Sigmoid colon (tissue), 7 donors: ENCODE data around the gene ZNF460. TPM values are rescaled to one million over a fixed set of nuclear protein-coding genes. Genes with fewer than 3 reads are reported as not detected.

ENCODE experiments used
- DNase-seq: peaks from one replicate; pipeline ENCODE4 v3.0.0-alpha.2; 2019
- H3K27ac ChIP-seq, 4 donors: fragments of 200-600 bp; sonication (generic); one replicate each; pipeline ENCODE4 v1.5.1; 2016 to 2019; ENCODE audit warnings: mild to moderate bottlenecking in 1 of 4
- H3K27me3 ChIP-seq, 3 donors: fragments of 200-600 bp; sonication (generic); one replicate each; pipeline ENCODE4 v1.5.1; 2019; ENCODE audit warnings: mild to moderate bottlenecking in 1 of 3
- H3K36me3 ChIP-seq, 4 donors: fragments of 200-600 bp; sonication (generic); one replicate each; pipeline ENCODE4 v1.5.1; 2016 to 2019
- H3K4me1 ChIP-seq, 4 donors: fragments of 200-600 bp; sonication (generic); one replicate each; pipeline ENCODE4 v1.5.1; 2017 to 2019
- H3K4me3 ChIP-seq, 4 donors: fragments of 200-600 bp; sonication (generic); one replicate each; pipeline ENCODE4 v1.5.1; 2017 to 2019; ENCODE audit warnings: mild to moderate bottlenecking in 2 of 4, moderate library complexity in 1 of 4
- H3K9me3 ChIP-seq, 4 donors: fragments of 200-600 bp in 3 of 4; sonication (generic) in 3 of 4; one replicate each; pipeline versions ENCODE4 v1.5.1 to v1.6.1; 2013 to 2019
- EP300 ChIP-seq, 4 donors: sonication (generic); formaldehyde crosslinking; IDR thresholded peaks; one replicate each; pipeline ENCODE4 v1.6.1; 2017; ENCODE audit warnings: antibody characterized with exemption in 4 of 4
- POLR2A ChIP-seq, 2 donors: fragments of 450-650 bp; IDR thresholded peaks; one replicate each; pipeline ENCODE4 v1.6.1; 2016; ENCODE audit warnings: antibody characterized with exemption in 2 of 2, mild to moderate bottlenecking in 2 of 2, moderate library complexity in 2 of 2
- POLR2AphosphoS5 ChIP-seq, 4 donors: sonication (generic); formaldehyde crosslinking; IDR thresholded peaks; one replicate each; pipeline ENCODE4 v1.6.1; 2017; ENCODE audit warnings: antibody characterized with exemption in 4 of 4
- WGBS, 2 donors: extraction: QIAGEN DNeasy Blood & Tissue Kit; methylation state at CpG; one replicate each; pipeline ENCODE4 v1.1.7; 2013; 5-methylcytosine and 5-hydroxymethylcytosine counted together
- intact Hi-C: fragments of 100-400 bp; cut with DNase I; formaldehyde crosslinking; loops from one replicate; pipeline ENCODE4 v1.15.1; 2023
- polyA plus RNA-seq, 3 donors: library from polyadenylated mRNA; stranded (reverse); fragments of 200-250 nt; gene quantifications; one replicate each; pipeline ENCODE4 v1.2.3, GENCODE V29; 2013
- total RNA-seq, 4 donors: library from RNA; depleted of rRNA; stranded (reverse); fragments of >200 nt; gene quantifications; one replicate each; pipeline ENCODE4 v1.1.0, GENCODE V29; 2016
- TF ChIP-seq, protein P1 (sequence below), 4 experiments: fragments of 450-650 bp in 3 of 4; fragments of 200-600 bp in 1 of 4; IDR thresholded peaks; one replicate each; pipeline ENCODE4 v1.5.1; 2016 to 2019; ENCODE audit warnings: antibody characterized with exemption in 4 of 4, mild to moderate bottlenecking in 3 of 4, moderate library complexity in 2 of 4
- donor health status: healthy with polysubstance abuse.
- donor health status: Bipolar disorder and iron deficiency.
- donor health status: healthy.

The ZNF460 gene
- total and polyA plus RNA-seq, 7 donors = 0.69 to 95.2 (median 48.8) TPM; not detected in 1

DNA sequence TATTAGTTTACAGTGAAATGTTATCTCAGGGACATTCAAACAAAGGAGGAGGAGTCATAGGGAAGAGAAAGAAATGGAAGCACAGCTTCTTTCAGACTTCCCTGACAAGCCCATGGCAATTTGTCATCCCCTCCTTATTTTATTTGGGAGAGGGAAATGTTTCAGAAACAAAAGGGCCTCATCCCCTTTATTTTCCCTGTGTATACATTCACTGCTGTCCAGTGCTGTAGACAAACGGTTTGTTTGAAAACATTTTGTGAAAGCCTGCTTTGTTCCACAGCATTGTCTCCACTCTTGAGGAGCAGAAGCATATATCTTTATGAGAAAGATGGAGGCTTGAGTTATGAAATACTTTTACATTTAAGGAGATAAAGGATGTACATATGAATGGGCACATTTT, 12.3 kb downstream of the ZNF460 start:
- Histone ChIP-seq H3K4me1 (no peaks in the 10 kb centered on the region), H3K36me3 (peaks cover 53 to 98% (median 68%) of the 10 kb centered on the region in 4 donors), H3K9me3 (peaks cover 0 to 21% (median 11%) of the 10 kb centered on the region in 4 donors), H3K27ac (no peak overlapping the region), H3K27me3 (no peaks in the 10 kb centered on the region), H3K4me3 (no peak overlapping the region)
- DNase-seq = no peak
- 85 to 93% methylated on average over 1 of the region's 1 CpG for WGBS, 2 donors
- TF ChIP-seq EP300 (IDR thresholded peaks at IDR 0.05) (no peak), POLR2A (IDR thresholded peaks at IDR 0.05) (no peak), POLR2AphosphoS5 (IDR thresholded peaks at IDR 0.05) (no peak)
- TF ChIP-seq, protein P1, sequence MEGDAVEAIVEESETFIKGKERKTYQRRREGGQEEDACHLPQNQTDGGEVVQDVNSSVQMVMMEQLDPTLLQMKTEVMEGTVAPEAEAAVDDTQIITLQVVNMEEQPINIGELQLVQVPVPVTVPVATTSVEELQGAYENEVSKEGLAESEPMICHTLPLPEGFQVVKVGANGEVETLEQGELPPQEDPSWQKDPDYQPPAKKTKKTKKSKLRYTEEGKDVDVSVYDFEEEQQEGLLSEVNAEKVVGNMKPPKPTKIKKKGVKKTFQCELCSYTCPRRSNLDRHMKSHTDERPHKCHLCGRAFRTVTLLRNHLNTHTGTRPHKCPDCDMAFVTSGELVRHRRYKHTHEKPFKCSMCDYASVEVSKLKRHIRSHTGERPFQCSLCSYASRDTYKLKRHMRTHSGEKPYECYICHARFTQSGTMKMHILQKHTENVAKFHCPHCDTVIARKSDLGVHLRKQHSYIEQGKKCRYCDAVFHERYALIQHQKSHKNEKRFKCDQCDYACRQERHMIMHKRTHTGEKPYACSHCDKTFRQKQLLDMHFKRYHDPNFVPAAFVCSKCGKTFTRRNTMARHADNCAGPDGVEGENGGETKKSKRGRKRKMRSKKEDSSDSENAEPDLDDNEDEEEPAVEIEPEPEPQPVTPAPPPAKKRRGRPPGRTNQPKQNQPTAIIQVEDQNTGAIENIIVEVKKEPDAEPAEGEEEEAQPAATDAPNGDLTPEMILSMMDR (IDR thresholded peaks at IDR 0.05) = no peak
- intact Hi-C loops = no loop called here

- intact Hi-C loops = no loop called here
- no peak for TF ChIP-seq POLR2AphosphoS5 (IDR thresholded peaks at IDR 0.05)
- TF ChIP-seq, protein P1 (IDR thresholded peaks at IDR 0.05) = no peak
- no peak for TF ChIP-seq POLR2A (IDR thresholded peaks at IDR 0.05)
- Histone ChIP-seq H3K9me3 (peaks cover 0 to 21% (median 11%) of the 10 kb centered on the region in 4 donors), H3K27me3 (no peaks in the 10 kb centered on the region), H3K36me3 (peaks cover 45 to 93% (median 56%) of the 10 kb centered on the region in 4 donors), H3K4me3 (no peak overlapping the region), H3K4me1 (no peaks in the 10 kb centered on the region), H3K27ac (no peak overlapping the region)
- DNase-seq = no peak
- 99 to 100% methylated on average over 1 of the region's 1 CpG for WGBS, 2 donors
Measured at GRCh38 chr19:57293719-57294118, 13.4 kb downstream of the ZNF460 start.

- H3K4me3 ChIP-seq = no peak overlapping the region
- H3K27me3 ChIP-seq = no peaks in the 10 kb centered on the region
- WGBS, 2 donors = 92 to 94% methylated on average over 1 of the region's 1 CpG
- no peak for DNase-seq
- H3K36me3 ChIP-seq = peaks cover 0 to 64% (median 11%) of the 10 kb centered on the region in 4 donors
- no peaks in the 10 kb centered on the region for H3K9me3 ChIP-seq
- H3K4me1 ChIP-seq = peaks cover 0 to 8% (median 0%) of the 10 kb centered on the region in 4 donors
- intact Hi-C loops = no loop called here
- TF ChIP-seq POLR2AphosphoS5 (IDR thresholded peaks at IDR 0.05) (no peak), POLR2A (IDR thresholded peaks at IDR 0.05) (no peak), EP300 (IDR thresholded peaks at IDR 0.05) (no peak)
- TF ChIP-seq, protein P1 (IDR thresholded peaks at IDR 0.05) = no peak
- no peak overlapping the region for H3K27ac ChIP-seq
Measured at GRCh38 chr19:57302020-57302465, 21.8 kb downstream of the ZNF460 start.

- Histone ChIP-seq H3K27me3 (no peaks in the 10 kb centered on the region), H3K4me1 (peaks cover 0 to 8% (median 0%) of the 10 kb centered on the region in 4 donors), H3K36me3 (peaks cover 0 to 56% (median 11%) of the 10 kb centered on the region in 4 donors), H3K9me3 (no peaks in the 10 kb centered on the region), H3K4me3 (no peak overlapping the region), H3K27ac (no peak overlapping the region)
- WGBS, 2 donors = 86 to 94% methylated on average over 7 of the region's 7 CpGs
- TF ChIP-seq POLR2A (IDR thresholded peaks at IDR 0.05) (no peak), POLR2AphosphoS5 (IDR thresholded peaks at IDR 0.05) (no peak), EP300 (IDR thresholded peaks at IDR 0.05) (no peak)
- TF ChIP-seq, protein P1 (IDR thresholded peaks at IDR 0.05) = no peak
- DNase-seq = no peak
- intact Hi-C loops = no loop called here
Measured at GRCh38 chr19:57302727-57303401, 22.6 kb downstream of the ZNF460 start.
